Right lobe of liver (tissue), 6 donors: ENCODE results near the gene TEX35. TPM values are rescaled to one million over a fixed set of nuclear protein-coding genes. Genes with fewer than 3 reads are reported as not detected.

Experiments
- ATAC-seq, 4 donors: fragments of 200-7000 bp; cut with Tn5 transposase; one replicate each; pipeline ENCODE4 v1.9.1; 2020; ENCODE audit warnings: mild to moderate bottlenecking in 4 of 4, moderate library complexity in 4 of 4
- DNase-seq, 3 donors: peaks; one replicate each; pipeline ENCODE4 v3.0.0-alpha.2; 2020
- H3K27ac ChIP-seq, 3 donors: fragments of 200-600 bp; one replicate each; pipeline ENCODE4 v1.8.0; 2022
- H3K27me3 ChIP-seq, 2 donors: fragments of 200-600 bp; one replicate each; pipeline ENCODE4 v1.8.0; 2022
- H3K36me3 ChIP-seq, 4 donors: fragments of 200-600 bp; sonication (generic) in 1 of 4; one replicate each; pipeline versions ENCODE4 v1.5.1 to v1.8.0; 2017 to 2022; ENCODE audit warnings: control low read depth in 1 of 4
- H3K4me1 ChIP-seq, 4 donors: fragments of 200-600 bp; sonication (generic) in 1 of 4; one replicate each; pipeline versions ENCODE4 v1.5.1 to v1.8.0; 2017 to 2022; ENCODE audit warnings: control low read depth in 1 of 4
- H3K4me3 ChIP-seq, 3 donors: fragments of 200-600 bp; one replicate each; pipeline ENCODE4 v1.8.0; 2022
- H3K9me3 ChIP-seq, 4 donors: fragments of 200-600 bp; sonication (generic) in 1 of 4; one replicate each; pipeline versions ENCODE4 v1.5.1 to v1.8.0; 2017 to 2022; ENCODE audit warnings: control low read depth in 1 of 4
- POLR2A ChIP-seq: fragments of 450-650 bp; IDR thresholded peaks from one replicate; pipeline ENCODE4 v1.6.1; 2017; ENCODE audit warnings: antibody characterized with exemption, mild to moderate bottlenecking
- WGBS: methylation state at CpG from one replicate; pipeline ENCODE4 v1.1.6; 2018; ENCODE audit warnings: low coverage, low lambda C conversion rate; ENCODE audit not compliant: insufficient coverage; ENCODE audit errors: missing lambda C conversion rate; 5-methylcytosine and 5-hydroxymethylcytosine counted together
- intact Hi-C, 2 donors: fragments of 100-400 bp; cut with DNase I; formaldehyde crosslinking; loops; one replicate each; pipeline versions ENCODE4 v1.11.2 to v1.14.1; 2022
- total RNA-seq, 6 experiments: library from RNA; depleted of rRNA in 2 of 6; stranded (reverse); fragments of >200 nt in 2 of 6; fragmentation: NEBNext Ultra II Directional in 3 of 6; extraction: Animal tissue kit (Norgen Biotek cat#: 25700) in 3 of 6; gene quantifications; one replicate each; pipeline versions ENCODE4 v1.1.0 to v1.2.4, GENCODE V29; 2016 to 2023
- TF ChIP-seq, protein P1 (sequence below), 4 donors: fragments of 200-600 bp in 3 of 4; fragments of 450-650 bp in 1 of 4; IDR thresholded peaks; one replicate each; pipeline versions ENCODE4 v1.5.1 to v1.8.0; 2016 to 2022; ENCODE audit warnings: antibody characterized with exemption in 4 of 4, mild to moderate bottlenecking in 2 of 4
- donor health status: DM: no; HTN: yes; CAD: no.
- donor health status: DM: no; HTN: no; CAD: no.
- donor health status: DM: no; HTN: no; CAD: no.
- donor health status: DM: no; HTN: yes; CAD: no.
- donor health status: DM: no; HTN: yes; CAD: no.

TEX35 gene
- total RNA-seq, 6 experiments from 2014 or later = not detected

DNA sequence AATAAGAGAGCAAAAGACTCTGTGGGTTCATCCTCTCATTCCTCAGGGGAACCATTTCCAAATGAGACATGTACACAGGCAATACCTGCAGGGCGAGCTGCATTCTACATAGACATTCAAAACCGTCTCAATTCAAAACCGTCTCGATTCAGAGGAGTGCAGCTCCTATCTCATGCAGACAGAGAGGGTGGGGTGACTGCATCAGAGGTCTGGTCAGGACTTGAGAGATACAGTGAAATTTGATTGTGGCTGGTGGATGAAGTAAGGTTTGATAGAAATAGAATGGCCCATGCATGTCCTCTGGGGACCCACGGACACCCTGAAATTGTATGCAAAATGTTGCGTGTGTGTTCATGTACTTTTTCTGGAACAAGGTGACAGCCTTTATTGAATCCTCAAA, 27.3 kb downstream of the TEX35 start:
- intact Hi-C loops = loop anchor here (5.0 to 10.0 kb wide), 4 partner anchors 85 to 475 kb away; no protein-coding TSS in a partner anchor
- H3K4me1 ChIP-seq = peaks cover 0 to 33% (median 10%) of the 10 kb centered on the region in 4 donors
- WGBS = 82% methylated on average over 6 of the region's 6 CpGs
- no peak overlapping the region for H3K4me3 ChIP-seq
- no peaks in the 10 kb centered on the region for H3K36me3 ChIP-seq
- no peaks in the 10 kb centered on the region for H3K9me3 ChIP-seq
- DNase-seq = no peak
- TF ChIP-seq, protein P1, sequence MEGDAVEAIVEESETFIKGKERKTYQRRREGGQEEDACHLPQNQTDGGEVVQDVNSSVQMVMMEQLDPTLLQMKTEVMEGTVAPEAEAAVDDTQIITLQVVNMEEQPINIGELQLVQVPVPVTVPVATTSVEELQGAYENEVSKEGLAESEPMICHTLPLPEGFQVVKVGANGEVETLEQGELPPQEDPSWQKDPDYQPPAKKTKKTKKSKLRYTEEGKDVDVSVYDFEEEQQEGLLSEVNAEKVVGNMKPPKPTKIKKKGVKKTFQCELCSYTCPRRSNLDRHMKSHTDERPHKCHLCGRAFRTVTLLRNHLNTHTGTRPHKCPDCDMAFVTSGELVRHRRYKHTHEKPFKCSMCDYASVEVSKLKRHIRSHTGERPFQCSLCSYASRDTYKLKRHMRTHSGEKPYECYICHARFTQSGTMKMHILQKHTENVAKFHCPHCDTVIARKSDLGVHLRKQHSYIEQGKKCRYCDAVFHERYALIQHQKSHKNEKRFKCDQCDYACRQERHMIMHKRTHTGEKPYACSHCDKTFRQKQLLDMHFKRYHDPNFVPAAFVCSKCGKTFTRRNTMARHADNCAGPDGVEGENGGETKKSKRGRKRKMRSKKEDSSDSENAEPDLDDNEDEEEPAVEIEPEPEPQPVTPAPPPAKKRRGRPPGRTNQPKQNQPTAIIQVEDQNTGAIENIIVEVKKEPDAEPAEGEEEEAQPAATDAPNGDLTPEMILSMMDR (IDR thresholded peaks at IDR 0.05) = no peak
- no peak for TF ChIP-seq POLR2A
- H3K27me3 ChIP-seq = no peaks in the 10 kb centered on the region
- no peak for ATAC-seq
- no peak overlapping the region for H3K27ac ChIP-seq

DNA sequence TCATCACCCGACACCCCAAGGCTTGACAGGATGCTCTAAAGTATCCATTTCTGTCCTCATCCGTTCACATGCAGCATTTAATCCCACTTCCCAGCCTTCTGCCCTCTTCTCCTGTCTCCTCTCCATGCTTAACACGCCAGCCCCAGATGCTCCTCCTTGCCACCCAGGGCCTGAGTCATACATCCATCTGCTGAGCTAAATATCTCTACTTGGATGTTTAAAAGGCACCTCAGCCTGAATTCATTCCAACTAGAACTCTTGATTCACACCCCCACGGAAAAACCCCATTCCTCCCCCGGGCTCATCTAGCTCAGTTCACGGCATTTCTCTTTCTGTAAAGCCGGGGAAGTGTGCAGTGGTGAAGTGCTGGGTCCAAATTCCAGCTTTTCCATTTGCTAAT, 27.7 kb downstream of the TEX35 start:
- no peaks in the 10 kb centered on the region for H3K36me3 ChIP-seq
- H3K27me3 ChIP-seq = no peaks in the 10 kb centered on the region
- ATAC-seq (no peak), DNase-seq (no peak)
- no peaks in the 10 kb centered on the region for H3K9me3 ChIP-seq
- WGBS = 60% methylated on average over 4 of the region's 7 CpGs
- H3K4me1 ChIP-seq = peaks cover 0 to 33% (median 10%) of the 10 kb centered on the region in 4 donors
- TF ChIP-seq, protein P1 (IDR thresholded peaks at IDR 0.05) = no peak
- TF ChIP-seq POLR2A = no peak
- H3K4me3 ChIP-seq = no peak overlapping the region
- intact Hi-C loops = loop anchor here (5.0 to 10.0 kb wide), 4 partner anchors 84 to 474 kb away; no protein-coding TSS in a partner anchor
- H3K27ac ChIP-seq = no peak overlapping the region

DNA sequence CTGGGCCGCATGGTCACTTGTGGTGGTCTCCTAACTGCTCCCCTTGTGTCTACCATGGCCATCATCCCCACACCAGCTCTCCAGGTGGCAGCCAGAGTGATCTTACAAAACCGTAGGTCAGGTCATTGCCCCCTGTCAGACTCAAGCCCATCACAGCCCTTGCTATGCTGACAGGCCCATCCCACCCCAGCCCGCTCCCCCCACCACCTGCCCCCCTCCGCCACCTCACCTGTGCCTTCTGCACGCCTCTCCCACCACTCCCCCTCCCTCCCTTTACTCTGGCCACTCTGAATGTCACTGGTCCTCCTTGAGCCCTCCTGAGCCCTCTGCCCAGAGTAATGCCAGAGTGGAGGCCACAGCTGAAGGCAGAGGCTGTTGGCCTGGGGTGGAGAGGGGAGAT, 28.5 kb downstream of the TEX35 start:
- ATAC-seq (no peak), DNase-seq (no peak)
- peaks cover 0 to 31% (median 10%) of the 10 kb centered on the region in 4 donors for H3K4me1 ChIP-seq
- H3K9me3 ChIP-seq = no peaks in the 10 kb centered on the region
- intact Hi-C loops = loop anchor here (5.0 to 10.0 kb wide), 4 partner anchors 83 to 473 kb away; no protein-coding TSS in a partner anchor
- TF ChIP-seq POLR2A = no peak
- TF ChIP-seq, protein P1 (IDR thresholded peaks at IDR 0.05) = no peak
- peak overlapping the region; percentile 82 to 88 (median 84) for H3K27ac ChIP-seq
- WGBS = 49% methylated on average over 2 of the region's 5 CpGs
- H3K4me3 ChIP-seq = peak overlapping the region; percentile 68 to 80 (median 72)
- H3K27me3 ChIP-seq = no peaks in the 10 kb centered on the region
- H3K36me3 ChIP-seq = no peaks in the 10 kb centered on the region

DNA sequence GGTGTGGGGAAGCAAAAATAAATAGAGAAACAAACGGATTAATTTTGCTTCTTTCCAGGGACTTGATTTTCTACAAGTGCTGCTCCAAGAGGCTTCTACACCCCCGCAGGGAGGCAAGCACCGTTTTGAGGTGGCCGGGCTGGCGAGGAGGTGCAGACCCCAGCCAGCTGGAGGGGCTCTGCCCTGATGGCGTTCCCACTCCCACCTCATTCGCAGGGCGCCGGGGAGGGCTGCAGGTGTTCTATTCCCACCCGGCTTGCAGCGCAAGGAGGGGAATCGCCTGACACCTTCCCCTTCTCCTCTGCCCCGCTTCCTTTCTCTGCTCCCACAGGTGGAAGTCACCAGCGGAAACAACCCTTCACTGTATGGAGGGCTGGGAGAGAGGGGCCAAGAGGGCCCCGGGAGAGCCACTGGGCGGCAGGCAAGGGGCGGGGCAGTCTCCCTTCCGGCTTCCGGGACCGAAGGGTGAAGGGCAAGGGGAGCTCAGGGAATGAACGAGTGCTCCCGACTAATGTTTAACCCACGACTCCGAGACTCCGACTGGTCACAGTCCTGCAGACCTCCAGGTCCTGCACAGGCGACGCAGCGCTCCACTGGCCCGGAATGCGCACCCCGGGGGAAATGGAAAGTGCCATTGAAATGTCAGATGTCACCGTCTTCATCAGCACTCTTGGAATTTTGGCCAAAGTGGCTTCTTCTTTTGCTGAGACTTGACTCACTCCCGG, 29.1 kb downstream of the TEX35 start:
- H3K4me1 ChIP-seq = peaks cover 0 to 25% (median 10%) of the 10 kb centered on the region in 4 donors
- ATAC-seq (peak; percentile 60 to 78 (median 66)), DNase-seq (peak; percentile 79 to 89 (median 79))
- no peaks in the 10 kb centered on the region for H3K27me3 ChIP-seq
- no peaks in the 10 kb centered on the region for H3K9me3 ChIP-seq
- H3K27ac ChIP-seq = peak overlapping the region; percentile 82 to 88 (median 84)
- peak overlapping the region; percentile 68 to 80 (median 72) for H3K4me3 ChIP-seq
- TF ChIP-seq, protein P1 (IDR thresholded peaks at IDR 0.05) = no peak
- peak; percentile 73 for TF ChIP-seq POLR2A
- whole genome bisulfite sequencing = 2% methylated on average over 16 of the region's 33 CpGs
- no peaks in the 10 kb centered on the region for H3K36me3 ChIP-seq
- intact Hi-C loops = loop anchor here (5.0 to 10.0 kb wide), 4 partner anchors 83 to 473 kb away; no protein-coding TSS in a partner anchor
